ENCODE measurements around the gene S100A8.

The S100A8 gene

GRCh38 chr1:153370146-153370545 lies 20.7 kb downstream of the S100A8 start:
- 85% methylated on average over 3 of the region's 3 CpGs for WGBS
- H3K27me3 ChIP-seq (ENCODE audit: insufficient read depth, low read length) = no peaks in the 10 kb centered on the region; the same call in 1 of the 2 replicates
- H3K9ac ChIP-seq (ENCODE audit: low read depth, low read length) = no peak overlapping the region
- H3K4me1 ChIP-seq (ENCODE audit: insufficient read depth, low read length) = no peaks in the 10 kb centered on the region
- no peak overlapping the region for H3K4me3 ChIP-seq (ENCODE audit: low read length)
- no peaks in the 10 kb centered on the region for H3K36me3 ChIP-seq (ENCODE audit: insufficient read depth, low read length)
- no peaks in the 10 kb centered on the region for H3K9me3 ChIP-seq (ENCODE audit: insufficient read depth, low read depth, low read length)
- no peak overlapping the region for H3K27ac ChIP-seq (ENCODE audit: low read depth, low read length)

DNA sequence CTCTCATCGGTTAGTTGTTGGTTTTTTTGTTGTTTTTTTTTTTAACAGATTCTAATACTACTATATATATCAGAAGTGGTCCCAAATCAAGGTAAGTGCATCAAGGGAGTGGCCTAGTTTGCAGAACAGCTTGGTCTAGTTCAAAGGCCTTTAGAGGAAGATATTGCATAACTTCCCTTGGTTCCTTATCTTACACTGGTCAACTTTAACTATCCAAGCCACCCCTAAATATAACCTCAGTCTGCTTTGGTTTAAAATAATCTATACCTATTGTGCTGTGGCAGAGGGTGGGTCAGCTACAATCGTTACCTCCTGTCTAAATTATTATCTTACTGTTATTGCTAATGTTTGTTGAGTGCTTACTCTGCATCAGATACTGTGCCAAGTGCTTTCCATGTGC lies 22.4 kb downstream of the S100A8 start:
- Histone ChIP-seq H3K9me3 (ENCODE audit: insufficient read depth, low read depth, low read length) (no peaks in the 10 kb centered on the region), H3K4me3 (ENCODE audit: low read length) (no peak overlapping the region), H3K9ac (ENCODE audit: low read depth, low read length) (no peak overlapping the region), H3K36me3 (ENCODE audit: insufficient read depth, low read length) (no peaks in the 10 kb centered on the region), H3K4me1 (ENCODE audit: insufficient read depth, low read length) (no peaks in the 10 kb centered on the region), H3K27ac (ENCODE audit: low read depth, low read length) (no peak overlapping the region), H3K27me3 (ENCODE audit: insufficient read depth, low read length) (no peaks in the 10 kb centered on the region; the same call in 1 of the 2 replicates)
- 86% methylated on average over 1 of the region's 2 CpGs for WGBS

- no peak overlapping the region for H3K9ac ChIP-seq (ENCODE audit: low read depth, low read length)
- H3K4me1 ChIP-seq (ENCODE audit: insufficient read depth, low read length) = no peaks in the 10 kb centered on the region
- H3K27ac ChIP-seq (ENCODE audit: low read depth, low read length) = no peak overlapping the region
- H3K27me3 ChIP-seq (ENCODE audit: insufficient read depth, low read length) = no peaks in the 10 kb centered on the region; the same call in 1 of the 2 replicates
- WGBS = 80% methylated on average over 2 of the region's 2 CpGs
- H3K4me3 ChIP-seq (ENCODE audit: low read length) = no peak overlapping the region
- H3K36me3 ChIP-seq (ENCODE audit: insufficient read depth, low read length) = no peaks in the 10 kb centered on the region
- H3K9me3 ChIP-seq (ENCODE audit: insufficient read depth, low read depth, low read length) = no peaks in the 10 kb centered on the region
Measured at GRCh38 chr1:153367090-153367489, 23.8 kb downstream of the S100A8 start.

- 89% methylated on average over 6 of the region's 6 CpGs for WGBS
- no peak overlapping the region for H3K9ac ChIP-seq (ENCODE audit: low read depth, low read length)
- no peaks in the 10 kb centered on the region for H3K36me3 ChIP-seq (ENCODE audit: insufficient read depth, low read length)
- no peaks in the 10 kb centered on the region for H3K9me3 ChIP-seq (ENCODE audit: insufficient read depth, low read depth, low read length)
- no peak overlapping the region for H3K4me3 ChIP-seq (ENCODE audit: low read length)
- H3K4me1 ChIP-seq (ENCODE audit: insufficient read depth, low read length) = no peaks in the 10 kb centered on the region
- H3K27me3 ChIP-seq (ENCODE audit: insufficient read depth, low read length) = no peaks in the 10 kb centered on the region; the same call in 1 of the 2 replicates
- H3K27ac ChIP-seq (ENCODE audit: low read depth, low read length) = no peak overlapping the region
Measured at GRCh38 chr1:153366261-153366660, 24.6 kb downstream of the S100A8 start.

DNA sequence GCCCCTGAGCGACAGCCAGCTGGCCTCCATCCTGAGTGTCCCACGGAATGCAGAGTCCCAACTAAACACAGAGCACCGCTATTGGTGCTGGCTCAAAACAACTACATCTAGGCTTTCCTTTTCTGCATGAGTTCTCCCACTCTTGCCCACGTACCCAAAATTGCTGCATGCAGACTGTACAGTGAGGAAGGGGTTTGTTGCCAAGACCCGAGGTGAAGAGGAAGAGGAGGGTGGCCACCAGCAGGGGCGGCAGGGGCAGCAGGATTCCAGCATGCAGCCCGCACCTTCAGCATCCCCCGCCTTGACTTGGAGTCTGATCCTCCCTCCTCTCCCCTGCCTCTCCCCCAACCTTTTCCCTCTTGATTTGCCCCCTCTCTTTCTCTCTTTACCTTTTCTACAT lies 25.2 kb downstream of the S100A8 start:
- WGBS = 85% methylated on average over 8 of the region's 8 CpGs
- Histone ChIP-seq H3K9ac (ENCODE audit: low read depth, low read length) (no peak overlapping the region), H3K36me3 (ENCODE audit: insufficient read depth, low read length) (no peaks in the 10 kb centered on the region), H3K27me3 (ENCODE audit: insufficient read depth, low read length) (no peaks in the 10 kb centered on the region; the same call in 1 of the 2 replicates), H3K4me1 (ENCODE audit: insufficient read depth, low read length) (no peaks in the 10 kb centered on the region), H3K27ac (ENCODE audit: low read depth, low read length) (no peak overlapping the region), H3K9me3 (ENCODE audit: insufficient read depth, low read depth, low read length) (no peaks in the 10 kb centered on the region), H3K4me3 (ENCODE audit: low read length) (no peak overlapping the region)

DNA sequence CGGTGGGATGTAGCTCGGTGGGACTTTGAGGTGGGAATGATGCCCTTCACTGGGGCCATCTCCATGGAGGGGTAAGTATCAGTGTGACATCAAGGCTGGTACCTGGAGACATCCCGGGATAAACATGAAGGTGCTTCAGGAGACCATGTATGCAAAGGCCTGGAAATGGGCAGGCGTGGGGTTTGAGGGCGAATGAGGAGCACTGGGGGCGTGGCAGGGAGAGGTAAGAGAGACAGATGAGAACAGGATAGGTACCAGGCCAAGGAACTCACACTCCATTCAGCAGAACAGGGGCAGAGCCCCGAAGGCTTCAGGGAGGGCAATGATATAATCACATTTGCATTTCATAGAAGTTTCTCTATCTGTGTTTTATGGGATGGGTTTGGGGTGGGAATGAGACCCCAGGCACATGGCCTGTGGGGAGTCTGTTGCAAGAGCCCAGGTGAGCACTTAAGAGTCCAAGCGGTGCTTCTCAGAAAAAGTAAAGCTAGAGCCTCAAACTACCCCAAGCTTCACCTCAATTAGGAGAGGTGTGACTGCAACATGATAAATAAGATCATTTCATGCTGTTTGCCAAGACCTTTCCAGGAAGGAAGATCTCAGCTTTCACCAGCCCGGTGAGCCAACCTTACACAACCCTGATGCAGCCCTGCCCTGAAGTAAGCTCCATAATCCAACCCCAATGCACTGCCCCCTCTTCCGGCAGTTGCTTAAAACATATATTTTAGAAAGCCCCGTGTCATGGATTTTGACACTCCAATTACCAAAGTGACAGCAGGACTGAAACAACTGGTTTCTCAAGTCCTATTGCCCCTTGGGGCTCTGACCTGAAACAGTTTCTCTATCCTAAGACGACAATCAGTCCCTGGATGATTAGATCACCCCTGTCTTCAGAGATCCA lies 25.9 kb downstream of the S100A8 start:
- no peaks in the 10 kb centered on the region; the same call in 1 of the 2 replicates for H3K27me3 ChIP-seq (ENCODE audit: insufficient read depth, low read length)
- no peak overlapping the region for H3K4me3 ChIP-seq (ENCODE audit: low read length)
- no peak overlapping the region for H3K27ac ChIP-seq (ENCODE audit: low read depth, low read length)
- 91% methylated on average over 11 of the region's 12 CpGs for WGBS
- H3K9ac ChIP-seq (ENCODE audit: low read depth, low read length) = no peak overlapping the region
- no peaks in the 10 kb centered on the region for H3K9me3 ChIP-seq (ENCODE audit: insufficient read depth, low read depth, low read length)
- no peaks in the 10 kb centered on the region for H3K36me3 ChIP-seq (ENCODE audit: insufficient read depth, low read length)
- H3K4me1 ChIP-seq (ENCODE audit: insufficient read depth, low read length) = no peaks in the 10 kb centered on the region

GRCh38 chr1:153364156-153364555 lies 26.7 kb downstream of the S100A8 start:
- Histone ChIP-seq H3K36me3 (ENCODE audit: insufficient read depth, low read length) (no peaks in the 10 kb centered on the region), H3K27me3 (ENCODE audit: insufficient read depth, low read length) (no peaks in the 10 kb centered on the region; the same call in 1 of the 2 replicates), H3K9me3 (ENCODE audit: insufficient read depth, low read depth, low read length) (no peaks in the 10 kb centered on the region), H3K9ac (ENCODE audit: low read depth, low read length) (no peak overlapping the region), H3K4me3 (ENCODE audit: low read length) (no peak overlapping the region), H3K4me1 (ENCODE audit: insufficient read depth, low read length) (no peaks in the 10 kb centered on the region), H3K27ac (ENCODE audit: low read depth, low read length) (no peak overlapping the region)

DNA sequence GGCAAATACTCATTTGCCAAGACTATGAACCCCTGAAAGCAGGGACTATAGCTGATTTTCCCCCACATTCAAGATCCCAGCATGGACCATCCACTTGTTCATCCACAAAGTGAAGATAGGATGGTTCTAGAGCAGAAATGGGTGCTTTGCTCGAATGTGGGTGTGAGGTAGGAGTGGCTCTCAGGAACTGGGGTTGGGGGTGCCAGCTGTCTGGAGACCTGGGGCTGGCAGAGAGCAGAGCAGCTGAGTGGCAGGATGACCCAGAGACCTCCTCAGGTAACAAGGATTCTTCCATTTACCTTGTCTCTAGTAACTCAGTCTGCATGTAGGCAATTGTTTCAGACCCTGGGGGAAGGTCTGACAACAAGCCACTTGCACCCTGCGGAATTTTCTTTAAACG lies 27.2 kb downstream of the S100A8 start:
- Histone ChIP-seq H3K36me3 (ENCODE audit: insufficient read depth, low read length) (no peaks in the 10 kb centered on the region), H3K27me3 (ENCODE audit: insufficient read depth, low read length) (no peaks in the 10 kb centered on the region; the same call in 1 of the 2 replicates), H3K27ac (ENCODE audit: low read depth, low read length) (no peak overlapping the region), H3K9me3 (ENCODE audit: insufficient read depth, low read depth, low read length) (no peaks in the 10 kb centered on the region), H3K9ac (ENCODE audit: low read depth, low read length) (no peak overlapping the region), H3K4me3 (ENCODE audit: low read length) (no peak overlapping the region), H3K4me1 (ENCODE audit: insufficient read depth, low read length) (no peaks in the 10 kb centered on the region)
- WGBS = 86% methylated on average over 3 of the region's 3 CpGs

- no peaks in the 10 kb centered on the region for H3K27me3 ChIP-seq (ENCODE audit: insufficient read depth, low read length)
- no peak overlapping the region for H3K27ac ChIP-seq (ENCODE audit: low read depth, low read length)
- no peaks in the 10 kb centered on the region for H3K4me1 ChIP-seq (ENCODE audit: insufficient read depth, low read length)
- no peaks in the 10 kb centered on the region for H3K9me3 ChIP-seq (ENCODE audit: insufficient read depth, low read depth, low read length)
- H3K9ac ChIP-seq (ENCODE audit: low read depth, low read length) = no peak overlapping the region
- H3K4me3 ChIP-seq (ENCODE audit: low read length) = no peak overlapping the region
- WGBS = 91% methylated on average over 3 of the region's 3 CpGs
- H3K36me3 ChIP-seq (ENCODE audit: insufficient read depth, low read length) = no peaks in the 10 kb centered on the region
Measured at GRCh38 chr1:153362187-153362775, 28.6 kb downstream of the S100A8 start.

DNA sequence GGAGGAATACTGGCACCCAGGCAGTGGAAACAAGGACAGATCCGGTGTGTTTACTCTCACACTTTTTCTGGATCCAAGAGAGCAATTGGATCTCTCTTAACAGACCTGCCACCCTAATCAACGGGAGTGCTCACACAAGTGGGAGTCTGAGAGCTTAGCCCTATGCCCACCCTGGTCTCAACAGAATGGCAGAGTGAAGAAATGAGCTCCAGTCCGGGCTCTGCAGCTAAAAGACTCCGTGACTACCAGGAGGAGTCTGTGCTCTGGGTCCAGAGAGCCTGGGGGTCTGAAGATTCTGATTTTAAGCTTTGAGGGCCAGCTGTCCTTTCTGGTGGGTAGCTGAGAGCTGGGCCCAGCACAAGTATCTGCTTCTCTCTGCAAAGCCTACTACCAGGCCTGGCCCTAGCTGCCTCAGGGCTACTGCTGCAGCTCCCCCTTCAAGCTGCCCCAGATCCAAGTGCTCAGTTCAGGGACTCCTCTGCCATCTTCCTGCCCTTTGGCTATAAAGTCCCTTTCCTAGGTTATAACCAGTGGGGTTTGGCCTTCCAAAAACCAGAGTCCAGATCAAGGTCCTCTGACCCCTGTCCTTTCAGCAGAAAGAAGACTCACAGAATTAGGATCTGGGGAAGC lies 29.3 kb downstream of the S100A8 start:
- no peaks in the 10 kb centered on the region for H3K27me3 ChIP-seq (ENCODE audit: insufficient read depth, low read length)
- 87% methylated on average over 4 of the region's 4 CpGs for WGBS
- no peaks in the 10 kb centered on the region for H3K4me1 ChIP-seq (ENCODE audit: insufficient read depth, low read length)
- H3K27ac ChIP-seq (ENCODE audit: low read depth, low read length) = no peak overlapping the region
- H3K4me3 ChIP-seq (ENCODE audit: low read length) = no peak overlapping the region
- H3K9ac ChIP-seq (ENCODE audit: low read depth, low read length) = no peak overlapping the region
- no peaks in the 10 kb centered on the region for H3K9me3 ChIP-seq (ENCODE audit: insufficient read depth, low read depth, low read length)
- no peaks in the 10 kb centered on the region for H3K36me3 ChIP-seq (ENCODE audit: insufficient read depth, low read length)

Data from HUES64 (cell line).